ENCODE results near the gene SH2D1A. TPM values are rescaled to one million over a fixed set of nuclear protein-coding genes. Genes with fewer than 3 reads are reported as not detected.
"Not testable (repeated sequence)": the region's sequence is repeated elsewhere in the genome, so short reads cannot be mapped to it uniquely, and the experiment has no call there.

Gene SH2D1A
- total RNA-seq: 1 to 10 TPM in 1 of 2 donors, not detected in 1; 1.7 TPM

- Histone ChIP-seq H3K4me3 (no peak within 1 kb of the TSS), H3K27ac (no peak within 1 kb of the TSS), H3K27me3 (no peaks in the 10 kb centered on the region), H3K36me3 (no peaks in the 10 kb centered on the region), H3K9me3 (no peaks in the 10 kb centered on the region), H3K4me1 (no peaks in the 10 kb centered on the region)
- no peak for TF ChIP-seq CTCF (IDR thresholded peaks at IDR 0.05)
- no peak for DNase-seq (ENCODE audit: low spot score)
These were observed at the start of gene SH2D1A for GRCh38 chrX:124346117-124346876. Gene SH2D1A, plus strand, starts transcription at chrX:124346563. Its CDS starts 80 bp downstream, at chrX:124346643.

GRCh38 chrX:124299323-124299722, 47.0 kb upstream of the SH2D1A start:
- not testable (repeated sequence) for H3K4me1 ChIP-seq; H3K4me3 ChIP-seq; H3K36me3 ChIP-seq; DNase-seq (ENCODE audit: low spot score); H3K9me3 ChIP-seq; H3K27ac ChIP-seq; H3K27me3 ChIP-seq

- Histone ChIP-seq H3K4me1 (no peaks in the 10 kb centered on the region), H3K36me3 (no peaks in the 10 kb centered on the region), H3K4me3 (no peak overlapping the region), H3K27me3 (no peaks in the 10 kb centered on the region), H3K27ac (no peak overlapping the region), H3K9me3 (peaks cover 0 to 9% of the 10 kb centered on the region in 2 donors)
- no peak for TF ChIP-seq CTCF (IDR thresholded peaks at IDR 0.05)
- DNase-seq (ENCODE audit: low spot score): no peak
These were observed 46.0 kb upstream of the SH2D1A start for GRCh38 chrX:124300405-124300804.

- no peak overlapping the region for H3K4me3 ChIP-seq
- no peak overlapping the region for H3K27ac ChIP-seq
- H3K27me3 ChIP-seq: no peaks in the 10 kb centered on the region
- H3K4me1 ChIP-seq: no peaks in the 10 kb centered on the region
- no peak for DNase-seq (ENCODE audit: low spot score)
- H3K36me3 ChIP-seq: no peaks in the 10 kb centered on the region
- H3K9me3 ChIP-seq: peaks cover 0 to 5% of the 10 kb centered on the region in 2 donors
- TF ChIP-seq CTCF (IDR thresholded peaks at IDR 0.05): no peak
These were observed 39.0 kb upstream of the SH2D1A start for GRCh38 chrX:124307253-124307907.

GRCh38 chrX:124325732-124326131, 20.6 kb upstream of the SH2D1A start:
- H3K9me3 ChIP-seq: no peaks in the 10 kb centered on the region
- no peaks in the 10 kb centered on the region for H3K27me3 ChIP-seq
- no peak overlapping the region for H3K4me3 ChIP-seq
- no peak for TF ChIP-seq CTCF (IDR thresholded peaks at IDR 0.05)
- no peaks in the 10 kb centered on the region for H3K36me3 ChIP-seq
- H3K4me1 ChIP-seq: no peaks in the 10 kb centered on the region
- no peak for DNase-seq (ENCODE audit: low spot score)
- H3K27ac ChIP-seq: no peak overlapping the region

GRCh38 chrX:124328765-124329164, 17.6 kb upstream of the SH2D1A start:
- no peak for TF ChIP-seq CTCF (IDR thresholded peaks at IDR 0.05)
- Histone ChIP-seq H3K27me3 (no peaks in the 10 kb centered on the region), H3K4me3 (no peak overlapping the region), H3K27ac (no peak overlapping the region), H3K9me3 (no peaks in the 10 kb centered on the region), H3K4me1 (no peaks in the 10 kb centered on the region), H3K36me3 (no peaks in the 10 kb centered on the region)
- no peak for DNase-seq (ENCODE audit: low spot score)
